ENCODE results near the gene SMCO2. TPM values are rescaled to one million over a fixed set of nuclear protein-coding genes. Genes with fewer than 3 reads are reported as not detected.

SMCO2 gene
- total RNA-seq, 1 donor = not detected

- H3K4me3 ChIP-seq (ENCODE audit: low read depth, low read length) = no peak overlapping the region
- TF ChIP-seq CTCF (IDR thresholded peaks at IDR 0.05; ENCODE audit: insufficient read depth, low read length) = no peak
- no peak for DNase-seq (ENCODE audit: low read depth)
Measured at GRCh38 chr12:27500546-27500945, 54.0 kb downstream of the SMCO2 start.

- no peak for TF ChIP-seq CTCF (IDR thresholded peaks at IDR 0.05; ENCODE audit: insufficient read depth, low read length)
- H3K4me3 ChIP-seq (ENCODE audit: low read depth, low read length) = no peak overlapping the region
- DNase-seq (ENCODE audit: low read depth) = no peak
Measured at GRCh38 chr12:27502021-27502435, 55.5 kb downstream of the SMCO2 start.

DNA sequence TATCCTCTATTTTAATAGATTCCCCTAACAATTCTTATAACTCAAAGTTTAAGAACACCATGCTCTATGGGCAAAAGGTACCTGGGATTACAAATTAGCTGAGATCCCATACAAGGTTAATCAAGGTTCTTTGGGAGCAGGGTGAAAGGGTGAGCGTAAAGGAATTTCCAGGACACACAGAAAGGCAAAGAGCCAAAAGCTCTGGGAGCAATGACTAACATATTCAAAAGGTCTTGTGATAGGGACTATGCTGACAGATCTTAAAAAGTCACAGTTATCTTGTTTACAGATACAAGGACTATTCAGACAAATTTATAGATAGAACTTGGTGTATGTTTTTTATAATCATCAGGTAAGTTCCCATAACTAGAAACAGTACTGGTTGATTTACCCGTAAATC, 58.0 kb downstream of the SMCO2 start:
- DNase-seq (ENCODE audit: low read depth) = peak; percentile 36
- TF ChIP-seq CTCF (IDR thresholded peaks at IDR 0.05; ENCODE audit: insufficient read depth, low read length) = no peak
- no peak overlapping the region for H3K4me3 ChIP-seq (ENCODE audit: low read depth, low read length)

DNA sequence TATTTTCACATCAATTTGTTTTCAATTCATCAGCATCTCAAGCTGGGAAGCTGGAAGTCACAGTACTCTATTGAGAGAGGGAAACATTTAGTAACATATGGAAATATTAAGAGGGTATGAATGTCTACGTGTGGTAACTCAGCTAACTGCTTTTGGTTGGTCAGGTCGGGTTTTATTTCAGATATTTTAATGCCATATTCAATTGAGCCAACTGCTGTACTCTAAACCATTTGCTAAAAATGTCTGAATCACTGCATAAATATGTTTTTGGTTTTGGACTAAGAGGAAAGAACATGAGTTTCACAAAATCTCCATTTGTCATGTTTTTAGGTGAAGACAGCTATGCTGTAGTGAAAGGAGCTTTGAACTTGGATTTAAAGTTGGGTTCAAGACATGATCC, 58.6 kb downstream of the SMCO2 start:
- peak; percentile 83 for DNase-seq (ENCODE audit: low read depth)
- TF ChIP-seq CTCF (IDR thresholded peaks at IDR 0.05; ENCODE audit: insufficient read depth, low read length) = no peak
- H3K4me3 ChIP-seq (ENCODE audit: low read depth, low read length) = no peak overlapping the region

GRCh38 chr12:27505761-27506160, 59.2 kb downstream of the SMCO2 start:
- TF ChIP-seq CTCF (IDR thresholded peaks at IDR 0.05; ENCODE audit: insufficient read depth, low read length) = no peak
- H3K4me3 ChIP-seq (ENCODE audit: low read depth, low read length) = no peak overlapping the region
- peak; percentile 45 for DNase-seq (ENCODE audit: low read depth)

- no peak overlapping the region for H3K4me3 ChIP-seq (ENCODE audit: low read depth, low read length)
- no peak for TF ChIP-seq CTCF (IDR thresholded peaks at IDR 0.05; ENCODE audit: insufficient read depth, low read length)
- DNase-seq (ENCODE audit: low read depth) = no peak
Measured at GRCh38 chr12:27506645-27507189, 60.2 kb downstream of the SMCO2 start.

Data from fibroblast of the aortic adventitia (primary cell).